HCT116 (cell line): ENCODE data around the gene RAP2B. TPM values are rescaled to one million over a fixed set of nuclear protein-coding genes. Genes with fewer than 3 reads are reported as not detected.
A peak's percentile ranks its signal among the peaks of the same experiment; 100 is the strongest.
"Not testable (repeated sequence)": the region's sequence is repeated elsewhere in the genome, so short reads cannot be mapped to it uniquely, and the experiment has no call there.

Experiments used
- ATAC-seq: fragments of 200-7000 bp; cut with Tn5 transposase; 2 replicates; pipeline ENCODE4 v1.9.1; 2020; ENCODE audit warnings: mild to moderate bottlenecking, moderate library complexity
- BruUV-seq: library from RNA; stranded (reverse); fragments of 400-500 nt; replicated peaks from 2 replicates; lab custom pipeline; 2021; lab: Mats Ljungman, UMichigan
- CTCF ChIA-PET: fragments of 300-600 bp; sonication (Branson Sonifier 250); formaldehyde crosslinking; loops from one replicate; lab custom pipeline; 2021; ENCODE audit warnings: antibody characterized with exemption; lab: Charles Lee
- POLR2A ChIA-PET: fragments of 300-600, 350-600 bp; sonication (Branson Sonifier 250); formaldehyde crosslinking; loops from one replicate; lab custom pipeline; 2021; ENCODE audit warnings: antibody characterized with exemption; lab: Charles Lee
- RAD21 ChIA-PET, 2 experiments: fragments of 300-600 bp; sonication (Branson Sonifier 250); formaldehyde crosslinking; loops; one replicate each; lab custom pipeline; 2023; ENCODE audit warnings: low total read pairs in 2 of 2; ENCODE audit not compliant: uncharacterized antibody in 2 of 2, unreplicated experiment in 2 of 2, low non-redundant PET in 1 of 2; lab: Charles Lee
- DNase-seq: peaks from one replicate; pipeline ENCODE4 v3.0.0-alpha.2; 2010; ENCODE audit warnings: low read depth, low spot score
- H2AFZ ChIP-seq: fragments of 200-600 bp; shearing (Covaris generic), sonication (generic); 2 replicates; pipeline ENCODE4 v1.6.1; 2017; ENCODE audit warnings: low read depth, mixed run types, mixed read lengths, antibody characterized with exemption, low read length; ENCODE audit not compliant: poor library complexity, severe bottlenecking
- H3K27ac ChIP-seq: 2 replicates; pipeline ENCODE4 v1.5.1; 2012; ENCODE audit warnings: low read depth, low read length
- H3K27me3 ChIP-seq: fragments of 200-600 bp; sonication (generic); 2 replicates; pipeline ENCODE4 v1.6.1; 2016; ENCODE audit warnings: mixed run types, low read length, mixed read lengths; ENCODE audit not compliant: insufficient read depth
- H3K36me3 ChIP-seq, 2 experiments: fragments of 200-500 bp in 1 of 2; fragments of 200-600 bp in 1 of 2; sonication (Bioruptor generic) in 1 of 2; sonication (generic) in 1 of 2; 2 replicates each; pipeline versions ENCODE4 v1.5.1 to v1.6.1; 2014 to 2016; ENCODE audit warnings: low read length in 2 of 2, inconsistent platforms in 1 of 2, mixed read lengths in 1 of 2, mixed run types in 1 of 2; ENCODE audit not compliant: insufficient read depth in 2 of 2, control insufficient read depth in 1 of 2
- H3K4me1 ChIP-seq, 2 experiments: fragments of 200-600 bp in 1 of 2; sonication (generic) in 1 of 2; 2 replicates each; pipeline versions ENCODE4 v1.5.1 to v1.6.1; 2012 to 2017; ENCODE audit warnings: low read length in 2 of 2, inconsistent platforms in 1 of 2, mild to moderate bottlenecking in 1 of 2, mixed read lengths in 1 of 2, mixed run types in 1 of 2, moderate library complexity in 1 of 2; ENCODE audit not compliant: insufficient read depth in 2 of 2, control insufficient read depth in 1 of 2
- H3K4me2 ChIP-seq: fragments of 200-600 bp; sonication (generic); 2 replicates; pipeline ENCODE4 v1.6.1; 2017; ENCODE audit warnings: mixed run types, low read length, mixed read lengths
- H3K4me3 ChIP-seq, 2 experiments: fragments of 200-600 bp in 1 of 2; sonication (generic) in 1 of 2; replicated peaks in 1 of 2; 2 replicates each; pipeline ENCODE4 v1.5.1; 2011 to 2016; ENCODE audit warnings: low read length in 2 of 2, control low read depth in 1 of 2, low read depth in 1 of 2, mild to moderate bottlenecking in 1 of 2, mixed read lengths in 1 of 2, mixed run types in 1 of 2
- H3K79me2 ChIP-seq: fragments of 200-600 bp; sonication (generic); 2 replicates; pipeline ENCODE4 v1.6.1; 2017; ENCODE audit warnings: mild to moderate bottlenecking, mixed run types, low read length, moderate library complexity, mixed read lengths; ENCODE audit not compliant: insufficient read depth
- H3K9ac ChIP-seq: fragments of 200-600 bp; sonication (generic); 2 replicates; pipeline ENCODE4 v1.6.1; 2016; ENCODE audit warnings: low read length, mixed read lengths
- H3K9me2 ChIP-seq: fragments of 200-600 bp; sonication (generic), shearing (Covaris generic); 2 replicates; pipeline ENCODE4 v1.6.1; 2017; ENCODE audit warnings: mixed run types, mild to moderate bottlenecking, moderate library complexity; ENCODE audit not compliant: insufficient read depth
- H3K9me3 ChIP-seq, 2 experiments: fragments of 200-500 bp in 1 of 2; fragments of 200-600 bp in 1 of 2; sonication (Bioruptor generic) in 1 of 2; sonication (generic) in 1 of 2; 2 replicates each; pipeline ENCODE4 v1.6.1; 2014 to 2017; ENCODE audit warnings: low read length in 2 of 2, mixed read lengths in 2 of 2, inconsistent platforms in 1 of 2, low read depth in 1 of 2, mild to moderate bottlenecking in 1 of 2, mixed run types in 1 of 2, moderate library complexity in 1 of 2; ENCODE audit not compliant: control insufficient read depth in 1 of 2, insufficient read depth in 1 of 2
- H4K20me1 ChIP-seq: fragments of 200-600 bp; sonication (generic), shearing (Covaris generic); 2 replicates; pipeline ENCODE4 v1.6.1; 2017; ENCODE audit warnings: mixed run types, mild to moderate bottlenecking, moderate library complexity; ENCODE audit not compliant: insufficient read depth
- JUND ChIP-seq: IDR thresholded peaks from 2 replicates; pipeline ENCODE4 v1.6.1; 2012
- POLR2AphosphoS5 ChIP-seq: IDR thresholded peaks from 2 replicates; pipeline ENCODE4 v1.6.1; 2011; ENCODE audit warnings: mild to moderate bottlenecking, low read depth, low read length, moderate library complexity
- ZBTB33 ChIP-seq: IDR thresholded peaks from 2 replicates; pipeline ENCODE4 v1.6.1; 2011; ENCODE audit warnings: mild to moderate bottlenecking, low read length, moderate library complexity; ENCODE audit not compliant: insufficient replicate concordance; ENCODE audit errors: extremely low read depth
- intact Hi-C: fragments of 100-400 bp; cut with micrococcal nuclease; formaldehyde crosslinking; loops from 2 replicates; pipeline ENCODE4 v1.10.0; 2022
- total RNA-seq: library from RNA; stranded (reverse); gene quantifications from one replicate; pipeline ENCODE4 v1.2.1, GENCODE V29; 2021; ENCODE audit not compliant: unreplicated experiment
- TF ChIP-seq, protein P1 (sequence below): IDR thresholded peaks from 2 replicates; pipeline ENCODE4 v1.6.1; 2012; ENCODE audit warnings: low read depth

Gene RAP2B
- total RNA-seq, 1 experiment from 2014 or later = 24.2 TPM

- no TSS peak for BruUV-seq
- no peak for DNase-seq
- Histone ChIP-seq H3K79me2 (no peaks in the 10 kb centered on the region), H2AFZ (peak overlapping the region; percentile 26), H3K9ac (no peak overlapping the region), H3K9me3 (no peaks in the 10 kb centered on the region), H3K27ac (no peak overlapping the region), H3K9me2 (no peaks in the 10 kb centered on the region), H4K20me1 (no peaks in the 10 kb centered on the region), H3K4me3 (no peak overlapping the region), H3K36me3 (no peaks in the 10 kb centered on the region), H3K27me3 (no peaks in the 10 kb centered on the region), H3K4me2 (no peak overlapping the region), H3K4me1 (no peaks in the 10 kb centered on the region)
- TF ChIP-seq JUND (no peak), POLR2AphosphoS5 (no peak), ZBTB33 (no peak)
- TF ChIP-seq, protein P1, sequence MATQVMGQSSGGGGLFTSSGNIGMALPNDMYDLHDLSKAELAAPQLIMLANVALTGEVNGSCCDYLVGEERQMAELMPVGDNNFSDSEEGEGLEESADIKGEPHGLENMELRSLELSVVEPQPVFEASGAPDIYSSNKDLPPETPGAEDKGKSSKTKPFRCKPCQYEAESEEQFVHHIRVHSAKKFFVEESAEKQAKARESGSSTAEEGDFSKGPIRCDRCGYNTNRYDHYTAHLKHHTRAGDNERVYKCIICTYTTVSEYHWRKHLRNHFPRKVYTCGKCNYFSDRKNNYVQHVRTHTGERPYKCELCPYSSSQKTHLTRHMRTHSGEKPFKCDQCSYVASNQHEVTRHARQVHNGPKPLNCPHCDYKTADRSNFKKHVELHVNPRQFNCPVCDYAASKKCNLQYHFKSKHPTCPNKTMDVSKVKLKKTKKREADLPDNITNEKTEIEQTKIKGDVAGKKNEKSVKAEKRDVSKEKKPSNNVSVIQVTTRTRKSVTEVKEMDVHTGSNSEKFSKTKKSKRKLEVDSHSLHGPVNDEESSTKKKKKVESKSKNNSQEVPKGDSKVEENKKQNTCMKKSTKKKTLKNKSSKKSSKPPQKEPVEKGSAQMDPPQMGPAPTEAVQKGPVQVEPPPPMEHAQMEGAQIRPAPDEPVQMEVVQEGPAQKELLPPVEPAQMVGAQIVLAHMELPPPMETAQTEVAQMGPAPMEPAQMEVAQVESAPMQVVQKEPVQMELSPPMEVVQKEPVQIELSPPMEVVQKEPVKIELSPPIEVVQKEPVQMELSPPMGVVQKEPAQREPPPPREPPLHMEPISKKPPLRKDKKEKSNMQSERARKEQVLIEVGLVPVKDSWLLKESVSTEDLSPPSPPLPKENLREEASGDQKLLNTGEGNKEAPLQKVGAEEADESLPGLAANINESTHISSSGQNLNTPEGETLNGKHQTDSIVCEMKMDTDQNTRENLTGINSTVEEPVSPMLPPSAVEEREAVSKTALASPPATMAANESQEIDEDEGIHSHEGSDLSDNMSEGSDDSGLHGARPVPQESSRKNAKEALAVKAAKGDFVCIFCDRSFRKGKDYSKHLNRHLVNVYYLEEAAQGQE = no peak
- intact Hi-C loops = no loop called here
- ChIA-PET RAD21 (no interaction called here), CTCF (no interaction called here), POLR2A (no interaction called here)
- ATAC-seq = 0 out of 2 replicates have a peak, but pooled peaks have one; percentile 34
Measured at GRCh38 chr3:153150991-153151390, 11.0 kb upstream of the RAP2B start.

- H3K27me3 ChIP-seq, H3K4me2 ChIP-seq, DNase-seq, CTCF ChIA-PET, H3K27ac ChIP-seq, H3K36me3 ChIP-seq, RAD21 ChIA-PET, H2AFZ ChIP-seq, ATAC-seq, H4K20me1 ChIP-seq, BruUV-seq, POLR2A ChIA-PET, H3K9ac ChIP-seq, H3K79me2 ChIP-seq, H3K9me2 ChIP-seq, H3K4me3 ChIP-seq, intact Hi-C loops, H3K9me3 ChIP-seq: not testable (repeated sequence)
- H3K4me1 ChIP-seq = peaks cover 11 to 17% of the 10 kb centered on the region in 2 experiments
Measured at GRCh38 chr3:153155786-153156185, 6.2 kb upstream of the RAP2B start.
